PC-9 (cell line): Measurements from ENCODE around the gene NKAPL. TPM values are rescaled to one million over a fixed set of nuclear protein-coding genes. Genes with fewer than 3 reads are reported as not detected.

Source experiments
- BruUV-seq: library from RNA; stranded (reverse); fragments of 400-500 nt; replicated peaks from 2 replicates; lab custom pipeline; 2021; lab: Mats Ljungman, UMichigan
- CTCF ChIA-PET: fragments of 300-600 bp; sonication (Branson Sonifier 250); formaldehyde crosslinking; loops from one replicate; lab custom pipeline; 2022; ENCODE audit warnings: antibody characterized with exemption; lab: Charles Lee
- POLR2A ChIA-PET: fragments of 300-600 bp; sonication (Branson Sonifier 250); formaldehyde crosslinking; loops from one replicate; lab custom pipeline; 2022; ENCODE audit warnings: antibody characterized with exemption; ENCODE audit not compliant: unreplicated experiment; lab: Charles Lee
- DNase-seq, 2 experiments: peaks; one replicate each; pipeline versions ENCODE4 v3.0.0 to v3.0.0-alpha.2; 2015 to 2022; ENCODE audit warnings: mixed read lengths in 1 of 2
- H2AFZ ChIP-seq: fragments of 200-600 bp; sonication (generic); 2 replicates; pipeline ENCODE4 v1.8.1; 2017; ENCODE audit warnings: antibody characterized with exemption
- H3F3A ChIP-seq: fragments of 200-600 bp; sonication (generic); 2 replicates; pipeline ENCODE4 v1.8.1; 2017; ENCODE audit warnings: antibody characterized with exemption, mild to moderate bottlenecking, low read depth; ENCODE audit not compliant: insufficient read depth
- H3K27ac ChIP-seq: fragments of 200-600 bp; sonication (generic); 2 replicates; pipeline ENCODE4 v1.6.1; 2016; ENCODE audit warnings: mixed run types
- H3K27me3 ChIP-seq: fragments of 200-600 bp; sonication (generic); 2 replicates; pipeline ENCODE4 v1.6.1; 2016; ENCODE audit warnings: low read depth, mixed run types; ENCODE audit not compliant: insufficient read depth
- H3K36me3 ChIP-seq: fragments of 200-600 bp; sonication (generic); 2 replicates; pipeline ENCODE4 v1.6.1; 2016; ENCODE audit warnings: low read depth, mixed run types
- H3K4me1 ChIP-seq: fragments of 200-600 bp; sonication (generic); replicated peaks from 2 replicates; pipeline ENCODE4 v1.6.1; 2016; ENCODE audit warnings: mixed run types; ENCODE audit not compliant: insufficient read depth
- H3K4me2 ChIP-seq: fragments of 200-600 bp; sonication (generic); 2 replicates; pipeline ENCODE4 v1.6.1; 2017; ENCODE audit warnings: mixed run types
- H3K4me3 ChIP-seq: fragments of 200-600 bp; sonication (generic); 2 replicates; pipeline ENCODE4 v1.6.1; 2016; ENCODE audit warnings: mixed run types
- H3K79me2 ChIP-seq: fragments of 200-600 bp; sonication (generic); 2 replicates; pipeline ENCODE4 v1.6.1; 2017; ENCODE audit warnings: low read depth, mixed run types
- H3K9me2 ChIP-seq: fragments of 200-600 bp; sonication (generic); 2 replicates; pipeline ENCODE4 v1.8.1; 2017; ENCODE audit warnings: mild to moderate bottlenecking; ENCODE audit not compliant: insufficient read depth
- H3K9me3 ChIP-seq: fragments of 200-600 bp; sonication (generic); 2 replicates; pipeline ENCODE4 v1.8.1; 2016; ENCODE audit warnings: low read depth; ENCODE audit not compliant: insufficient read depth
- H4K20me1 ChIP-seq: fragments of 200-600 bp; sonication (generic); 2 replicates; pipeline ENCODE4 v1.8.1; 2017; ENCODE audit not compliant: insufficient read depth
- EZH2 ChIP-seq: fragments of 200-600 bp; sonication (generic); IDR thresholded peaks from 2 replicates; pipeline ENCODE4 v1.8.0; 2017; ENCODE audit warnings: antibody characterized with exemption, low read depth
- intact Hi-C: fragments of 100-400 bp; cut with micrococcal nuclease; formaldehyde crosslinking; loops from one replicate; pipeline ENCODE4 v1.10.0; 2022; ENCODE audit not compliant: unreplicated experiment
- total RNA-seq: library from RNA; stranded (reverse); gene quantifications from 2 replicates; pipeline ENCODE4 v1.2.3, GENCODE V29; 2021
- TF ChIP-seq, protein P1 (sequence below): fragments of 200-600 bp; sonication (generic); conservative IDR thresholded peaks from 2 replicates; pipeline ENCODE4 v1.6.1; 2017; ENCODE audit warnings: mixed run types, antibody characterized with exemption, mild to moderate bottlenecking, moderate library complexity

The NKAPL gene
- total RNA-seq, 1 experiment from 2014 or later, result not detected

DNA sequence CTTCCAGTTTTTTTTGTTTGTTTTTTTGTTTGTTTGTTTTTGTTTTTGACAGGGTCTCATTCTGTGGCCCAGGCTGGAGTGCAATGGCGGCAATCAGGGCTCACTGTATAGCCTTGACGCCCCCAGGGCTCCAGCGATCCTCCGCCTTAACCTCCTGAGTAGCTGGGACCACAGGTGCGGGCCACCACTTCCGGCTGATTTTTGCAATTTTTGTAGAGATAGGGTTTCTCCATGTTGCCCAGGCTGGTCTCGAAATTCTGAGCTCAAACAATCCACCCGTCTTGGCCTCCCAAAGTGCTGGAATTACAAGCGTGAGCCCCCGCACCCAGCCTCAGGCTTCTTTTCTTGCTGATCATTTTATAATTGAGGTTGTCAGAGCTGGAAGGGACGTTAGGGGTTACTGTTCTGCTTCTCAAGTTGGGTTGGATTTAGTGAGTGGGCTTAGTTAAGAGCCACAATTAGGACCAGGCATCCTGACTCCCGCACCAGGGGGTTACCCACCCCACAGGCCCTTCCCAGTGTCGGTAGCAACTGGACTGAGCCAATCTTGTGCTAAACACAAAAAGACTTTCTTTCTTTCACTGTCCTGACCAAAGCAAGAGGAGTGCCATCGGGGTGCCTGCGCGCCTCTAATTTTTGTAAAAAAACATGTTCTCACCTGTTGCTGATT is 47.1 kb upstream of the NKAPL start:
- H3K9me3 ChIP-seq, result no peaks in the 10 kb centered on the region
- ChIA-PET POLR2A (interaction anchor here (0.6 to 0.7 kb wide), 2 partner anchors 54 to 144 kb away, joined by 3 to 5 read pairs; no protein-coding TSS in a partner anchor), CTCF (interaction anchor here (0.6 kb wide), 1 partner anchor 173 kb away, joined by 3 read pairs; no protein-coding TSS in a partner anchor)
- BruUV-seq, result TSS peak; percentile 45
- H3K36me3 ChIP-seq, result no peaks in the 10 kb centered on the region
- DNase-seq, result no peak
- H3F3A ChIP-seq, result peaks cover 25% of the 10 kb centered on the region
- H3K27ac ChIP-seq, result peak overlapping the region; percentile 70
- H3K9me2 ChIP-seq, result no peaks in the 10 kb centered on the region
- H2AFZ ChIP-seq, result peak overlapping the region; percentile 86
- H3K79me2 ChIP-seq, result no peaks in the 10 kb centered on the region
- peaks cover 21% of the 10 kb centered on the region for H3K4me1 ChIP-seq
- peak overlapping the region; percentile 87 for H3K4me2 ChIP-seq
- H4K20me1 ChIP-seq, result no peaks in the 10 kb centered on the region
- H3K4me3 ChIP-seq, result peak overlapping the region; percentile 64
- no peak for TF ChIP-seq EZH2
- TF ChIP-seq, protein P1, sequence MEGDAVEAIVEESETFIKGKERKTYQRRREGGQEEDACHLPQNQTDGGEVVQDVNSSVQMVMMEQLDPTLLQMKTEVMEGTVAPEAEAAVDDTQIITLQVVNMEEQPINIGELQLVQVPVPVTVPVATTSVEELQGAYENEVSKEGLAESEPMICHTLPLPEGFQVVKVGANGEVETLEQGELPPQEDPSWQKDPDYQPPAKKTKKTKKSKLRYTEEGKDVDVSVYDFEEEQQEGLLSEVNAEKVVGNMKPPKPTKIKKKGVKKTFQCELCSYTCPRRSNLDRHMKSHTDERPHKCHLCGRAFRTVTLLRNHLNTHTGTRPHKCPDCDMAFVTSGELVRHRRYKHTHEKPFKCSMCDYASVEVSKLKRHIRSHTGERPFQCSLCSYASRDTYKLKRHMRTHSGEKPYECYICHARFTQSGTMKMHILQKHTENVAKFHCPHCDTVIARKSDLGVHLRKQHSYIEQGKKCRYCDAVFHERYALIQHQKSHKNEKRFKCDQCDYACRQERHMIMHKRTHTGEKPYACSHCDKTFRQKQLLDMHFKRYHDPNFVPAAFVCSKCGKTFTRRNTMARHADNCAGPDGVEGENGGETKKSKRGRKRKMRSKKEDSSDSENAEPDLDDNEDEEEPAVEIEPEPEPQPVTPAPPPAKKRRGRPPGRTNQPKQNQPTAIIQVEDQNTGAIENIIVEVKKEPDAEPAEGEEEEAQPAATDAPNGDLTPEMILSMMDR, result no peak
- intact Hi-C loops, result loop anchor here (2.0 to 10.0 kb wide), 4 partner anchors 50 to 373 kb away; partner anchors contain the start of gene ZKSCAN8
- H3K27me3 ChIP-seq, result peaks cover 2% of the 10 kb centered on the region; the same call in 1 of the 2 replicates

DNA sequence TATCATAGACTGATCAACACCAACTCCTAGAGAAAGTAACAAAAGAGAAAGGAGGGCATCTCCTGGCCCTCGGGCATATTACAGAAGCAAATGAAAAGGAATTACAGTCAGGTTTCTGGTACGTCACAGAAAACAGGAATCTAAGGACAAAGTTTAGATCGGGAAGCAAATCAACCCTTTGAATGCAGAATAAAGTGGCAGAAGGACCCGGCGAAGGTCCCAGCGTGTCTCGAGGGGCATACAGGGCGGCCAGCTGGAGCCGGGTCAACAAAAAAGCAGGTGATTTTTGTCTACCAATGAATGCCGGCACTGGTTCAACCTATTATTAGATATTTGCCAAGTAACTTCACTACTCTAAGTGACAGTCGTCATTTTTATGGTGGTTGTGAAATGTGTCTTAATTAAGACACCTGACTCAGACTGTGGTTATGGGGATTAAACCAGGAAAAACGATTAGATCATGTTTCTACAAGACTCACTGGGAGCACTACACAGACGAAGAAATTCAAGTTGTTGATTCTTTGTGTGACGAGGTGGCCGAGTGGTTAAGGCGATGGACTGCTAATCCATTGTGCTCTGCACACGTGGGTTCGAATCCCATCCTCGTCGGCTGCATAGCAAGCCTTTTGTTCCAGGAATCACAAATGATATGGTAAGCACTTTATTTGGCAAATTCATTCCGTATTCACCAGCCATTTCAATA is 46.4 kb upstream of the NKAPL start:
- Histone ChIP-seq H3K36me3 (no peaks in the 10 kb centered on the region), H3K4me3 (peak overlapping the region; percentile 64), H3K4me1 (peaks cover 21% of the 10 kb centered on the region), H3F3A (peaks cover 32% of the 10 kb centered on the region), H4K20me1 (no peaks in the 10 kb centered on the region), H3K9me2 (no peaks in the 10 kb centered on the region), H3K9me3 (no peaks in the 10 kb centered on the region), H3K27ac (peak overlapping the region; percentile 70), H3K79me2 (no peaks in the 10 kb centered on the region), H3K4me2 (peak overlapping the region; percentile 87), H2AFZ (peak overlapping the region; percentile 86), H3K27me3 (no peaks in the 10 kb centered on the region)
- ChIA-PET POLR2A (no interaction called here), CTCF (no interaction called here)
- BruUV-seq, result TSS peak; percentile 97
- intact Hi-C loops, result loop anchor here (2.0 to 10.0 kb wide), 4 partner anchors 50 to 372 kb away; partner anchors contain the start of gene ZKSCAN8
- DNase-seq, result peak; percentile 84 to 93
- TF ChIP-seq, protein P1, result no peak
- no peak for TF ChIP-seq EZH2

DNA sequence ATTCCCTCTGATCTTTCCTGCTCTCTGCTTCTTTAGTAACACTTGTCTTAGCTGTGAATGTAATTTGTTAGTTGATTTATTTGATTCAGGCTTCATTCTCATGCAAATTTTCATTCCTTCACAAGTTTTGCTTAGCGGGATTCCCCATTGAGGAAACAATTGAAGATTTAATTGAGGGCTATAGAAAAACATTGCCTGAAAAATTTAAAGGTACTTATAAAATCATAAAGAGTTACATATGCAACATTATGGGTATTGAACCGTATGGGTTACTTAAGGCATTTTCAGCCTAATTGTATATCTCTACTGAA is 45.9 kb upstream of the NKAPL start:
- no peak for DNase-seq
- TF ChIP-seq, protein P1, result no peak
- no peak for TF ChIP-seq EZH2
- Histone ChIP-seq H3K36me3 (no peaks in the 10 kb centered on the region), H2AFZ (no peak overlapping the region), H3K79me2 (no peaks in the 10 kb centered on the region), H3K4me3 (peak overlapping the region; percentile 64), H3F3A (peaks cover 32% of the 10 kb centered on the region), H3K4me1 (peaks cover 21% of the 10 kb centered on the region), H4K20me1 (no peaks in the 10 kb centered on the region), H3K9me3 (no peaks in the 10 kb centered on the region), H3K27ac (no peak overlapping the region; the same call in 1 of the 2 replicates), H3K9me2 (no peaks in the 10 kb centered on the region), H3K4me2 (peak overlapping the region; percentile 87), H3K27me3 (no peaks in the 10 kb centered on the region)
- no TSS peak for BruUV-seq
- ChIA-PET CTCF (no interaction called here), POLR2A (no interaction called here)
- intact Hi-C loops, result loop anchor here (2.0 to 10.0 kb wide), 4 partner anchors 51 to 372 kb away; partner anchors contain the start of gene ZKSCAN8
